ENCODE results near the gene HMGB2. TPM values are rescaled to one million over a fixed set of nuclear protein-coding genes. Genes with fewer than 3 reads are reported as not detected.
A peak's percentile ranks its signal among the peaks of the same experiment; 100 is the strongest.

The HMGB2 gene
- total RNA-seq, 4 donors from 2014 or later = 32.0 to 63.3 (median 47.5) TPM

GRCh38 chr4:173311368-173311767 lies 22.8 kb downstream of the HMGB2 start:
- H3K4me3 ChIP-seq = no peak overlapping the region
- TF ChIP-seq POLR2A (IDR thresholded peaks at IDR 0.05) = no peak
- TF ChIP-seq EP300 (IDR thresholded peaks at IDR 0.05) = no peak
- TF ChIP-seq, protein P1, sequence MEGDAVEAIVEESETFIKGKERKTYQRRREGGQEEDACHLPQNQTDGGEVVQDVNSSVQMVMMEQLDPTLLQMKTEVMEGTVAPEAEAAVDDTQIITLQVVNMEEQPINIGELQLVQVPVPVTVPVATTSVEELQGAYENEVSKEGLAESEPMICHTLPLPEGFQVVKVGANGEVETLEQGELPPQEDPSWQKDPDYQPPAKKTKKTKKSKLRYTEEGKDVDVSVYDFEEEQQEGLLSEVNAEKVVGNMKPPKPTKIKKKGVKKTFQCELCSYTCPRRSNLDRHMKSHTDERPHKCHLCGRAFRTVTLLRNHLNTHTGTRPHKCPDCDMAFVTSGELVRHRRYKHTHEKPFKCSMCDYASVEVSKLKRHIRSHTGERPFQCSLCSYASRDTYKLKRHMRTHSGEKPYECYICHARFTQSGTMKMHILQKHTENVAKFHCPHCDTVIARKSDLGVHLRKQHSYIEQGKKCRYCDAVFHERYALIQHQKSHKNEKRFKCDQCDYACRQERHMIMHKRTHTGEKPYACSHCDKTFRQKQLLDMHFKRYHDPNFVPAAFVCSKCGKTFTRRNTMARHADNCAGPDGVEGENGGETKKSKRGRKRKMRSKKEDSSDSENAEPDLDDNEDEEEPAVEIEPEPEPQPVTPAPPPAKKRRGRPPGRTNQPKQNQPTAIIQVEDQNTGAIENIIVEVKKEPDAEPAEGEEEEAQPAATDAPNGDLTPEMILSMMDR (IDR thresholded peaks at IDR 0.05) = no peak
- TF ChIP-seq POLR2AphosphoS5 (IDR thresholded peaks at IDR 0.05) = no peak
- H3K36me3 ChIP-seq = peaks cover 0 to 23% of the 10 kb centered on the region in 2 donors
- H3K27me3 ChIP-seq = no peaks in the 10 kb centered on the region
- WGBS, 2 donors (ENCODE audit: low coverage in 1 of 2) = 13 to 86% methylated on average over 1 to 2 of the region's 4 CpGs
- H3K4me1 ChIP-seq = no peaks in the 10 kb centered on the region
- no peak for ATAC-seq
- H3K27ac ChIP-seq = no peak overlapping the region
- no peaks in the 10 kb centered on the region for H3K9me3 ChIP-seq

- H3K9me3 ChIP-seq = no peaks in the 10 kb centered on the region
- ATAC-seq = no peak
- H3K4me1 ChIP-seq = peaks cover 0 to 7% (median 0%) of the 10 kb centered on the region in 3 donors
- 82 to 100% methylated on average over 3 of the region's 3 CpGs for WGBS, 2 donors (ENCODE audit: low coverage in 1 of 2)
- H3K27me3 ChIP-seq = no peaks in the 10 kb centered on the region
- H3K4me3 ChIP-seq = no peak overlapping the region
- H3K27ac ChIP-seq = no peak overlapping the region
- TF ChIP-seq POLR2A (IDR thresholded peaks at IDR 0.05) = no peak
- TF ChIP-seq EP300 (IDR thresholded peaks at IDR 0.05) = no peak
- TF ChIP-seq, protein P1 (IDR thresholded peaks at IDR 0.05) = no peak
- no peak for TF ChIP-seq POLR2AphosphoS5 (IDR thresholded peaks at IDR 0.05)
- H3K36me3 ChIP-seq = peaks cover 0 to 14% of the 10 kb centered on the region in 2 donors
These were observed 26.4 kb downstream of the HMGB2 start for GRCh38 chr4:173307778-173308177.

- ATAC-seq = no peak
- H3K4me3 ChIP-seq = no peak overlapping the region
- TF ChIP-seq EP300 (IDR thresholded peaks at IDR 0.05) = no peak
- no peak for TF ChIP-seq POLR2AphosphoS5 (IDR thresholded peaks at IDR 0.05)
- TF ChIP-seq, protein P1 (IDR thresholded peaks at IDR 0.05) = peak; percentile 44 to 68 (median 50)
- H3K36me3 ChIP-seq = peaks cover 0 to 11% of the 10 kb centered on the region in 2 donors
- no peaks in the 10 kb centered on the region for H3K9me3 ChIP-seq
- H3K27ac ChIP-seq = no peak overlapping the region
- H3K27me3 ChIP-seq = no peaks in the 10 kb centered on the region
- H3K4me1 ChIP-seq = peaks cover 0 to 7% (median 0%) of the 10 kb centered on the region in 3 donors
- WGBS, 2 donors (ENCODE audit: low coverage in 1 of 2) = 41 to 61% methylated on average over 5 of the region's 5 CpGs
These were observed 32.5 kb downstream of the HMGB2 start for GRCh38 chr4:173301518-173302201.

DNA sequence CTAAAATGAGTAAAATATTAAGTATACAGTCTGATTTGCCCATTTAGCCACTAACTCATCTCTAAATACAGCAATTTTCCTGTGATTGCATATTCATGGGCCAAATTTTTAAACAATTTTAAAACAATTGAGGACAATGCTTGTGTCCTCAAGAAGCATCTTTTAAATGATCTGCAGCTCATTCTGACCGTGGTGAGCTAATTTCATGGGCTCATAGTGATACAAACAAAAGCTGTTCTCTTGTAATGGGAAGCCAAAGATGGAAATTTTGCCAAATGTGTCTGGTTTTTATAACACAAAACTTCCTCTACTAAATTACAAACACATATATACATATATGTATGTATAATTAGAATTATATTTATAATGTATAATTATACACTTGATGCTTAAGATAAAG lies 39.7 kb downstream of the HMGB2 start:
- H3K27me3 ChIP-seq = no peaks in the 10 kb centered on the region
- no peaks in the 10 kb centered on the region for H3K4me1 ChIP-seq
- ATAC-seq = no peak
- WGBS, 2 donors (ENCODE audit: low coverage in 1 of 2) = 46 to 75% methylated on average over 1 of the region's 1 CpG
- no peak overlapping the region for H3K4me3 ChIP-seq
- TF ChIP-seq POLR2A (IDR thresholded peaks at IDR 0.05) = no peak
- TF ChIP-seq POLR2AphosphoS5 (IDR thresholded peaks at IDR 0.05) = no peak
- TF ChIP-seq, protein P1 (IDR thresholded peaks at IDR 0.05) = no peak
- TF ChIP-seq EP300 (IDR thresholded peaks at IDR 0.05) = no peak
- no peaks in the 10 kb centered on the region for H3K9me3 ChIP-seq
- H3K36me3 ChIP-seq = no peaks in the 10 kb centered on the region
- H3K27ac ChIP-seq = no peak overlapping the region

- 85 to 93% methylated on average over 2 to 6 of the region's 7 CpGs for WGBS, 2 donors (ENCODE audit: low coverage in 1 of 2)
These were observed 40.5 kb downstream of the HMGB2 start for GRCh38 chr4:173293663-173294062.

More at GRCh38 chr4:173293663-173294062, 40.5 kb downstream of the HMGB2 start:
- no peak overlapping the region for H3K4me3 ChIP-seq
- H3K36me3 ChIP-seq = no peaks in the 10 kb centered on the region
- H3K27ac ChIP-seq = no peak overlapping the region
- H3K4me1 ChIP-seq = no peaks in the 10 kb centered on the region
- no peak for ATAC-seq
- no peaks in the 10 kb centered on the region for H3K9me3 ChIP-seq
- TF ChIP-seq EP300 (IDR thresholded peaks at IDR 0.05) (no peak), POLR2AphosphoS5 (IDR thresholded peaks at IDR 0.05) (no peak), POLR2A (IDR thresholded peaks at IDR 0.05) (no peak)
- TF ChIP-seq, protein P1 (IDR thresholded peaks at IDR 0.05) = no peak
- no peaks in the 10 kb centered on the region for H3K27me3 ChIP-seq

Measured in gastroesophageal sphincter (tissue), 4 donors.